ENCODE measurements around the gene MOGAT3.
"Not testable (repeated sequence)": the region's sequence is repeated elsewhere in the genome, so short reads cannot be mapped to it uniquely, and the experiment has no call there.

The MOGAT3 gene

DNA sequence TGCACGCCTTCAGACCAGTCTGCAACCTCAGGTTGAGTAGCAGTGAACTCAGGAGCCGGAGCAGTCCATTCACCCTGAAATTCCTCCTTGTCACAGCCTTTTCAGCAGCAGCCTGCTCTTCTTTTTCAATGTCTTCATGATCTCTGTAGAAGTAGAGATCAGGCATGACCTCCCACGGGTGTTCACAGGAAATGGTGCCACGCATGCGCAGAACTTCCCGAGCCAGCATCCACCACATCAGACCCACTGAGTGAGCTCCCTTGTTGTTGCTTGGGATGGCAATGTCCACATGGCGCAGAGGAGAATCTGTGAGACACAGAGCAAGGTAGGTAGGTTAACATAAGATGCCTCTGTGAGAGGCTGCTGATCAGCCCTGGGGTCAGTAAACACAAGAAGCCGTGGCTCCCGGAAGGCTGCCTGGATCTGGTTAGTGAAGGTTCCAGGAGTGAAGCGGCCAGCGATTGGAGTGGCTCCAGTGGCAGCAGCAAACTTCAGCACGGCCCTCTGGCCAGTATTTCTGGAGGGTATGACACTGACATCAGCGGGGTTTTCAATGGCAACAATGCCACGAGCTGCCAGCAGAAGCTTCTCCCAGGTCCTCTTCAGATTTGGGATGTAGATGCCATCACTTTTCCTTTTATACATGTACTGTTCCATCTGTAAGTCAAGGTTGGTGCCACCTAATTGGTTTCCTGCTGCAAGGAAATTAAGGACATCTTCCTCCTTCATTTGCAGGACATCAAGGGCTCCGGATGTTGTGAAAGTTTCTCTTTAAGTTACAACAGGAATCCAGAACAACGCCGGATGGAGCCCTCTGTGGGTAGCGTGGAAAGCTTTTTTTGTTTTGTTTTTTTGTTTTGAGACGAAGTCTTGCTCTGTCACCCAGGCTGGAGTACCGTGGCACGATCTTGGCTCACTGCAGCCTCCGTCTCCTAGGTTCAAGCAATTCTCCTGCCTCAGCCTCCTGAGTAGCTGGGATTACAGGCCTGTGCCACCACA is 3.2 kb upstream of the MOGAT3 start:
- DNase-seq (ENCODE audit: low spot score); FAIRE-seq: not testable (repeated sequence)

DNA sequence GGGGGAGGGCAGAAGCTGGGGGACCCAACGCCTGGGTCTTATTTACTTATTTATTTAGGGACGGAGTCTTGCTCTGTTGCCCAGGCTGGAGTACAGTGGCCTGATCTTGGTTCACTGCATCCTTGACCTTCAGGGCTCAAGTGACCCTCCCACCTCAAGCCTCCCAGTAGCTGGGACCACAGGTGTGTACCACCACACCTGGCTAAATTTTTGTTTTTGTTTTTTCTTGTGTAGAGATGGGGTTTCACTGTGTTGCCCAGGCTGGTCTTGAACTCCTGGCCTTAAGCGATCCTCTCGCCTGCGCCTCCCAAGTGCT is 1.7 kb upstream of the MOGAT3 start:
- FAIRE-seq (no peak), DNase-seq (ENCODE audit: low spot score) (no peak)

DNA sequence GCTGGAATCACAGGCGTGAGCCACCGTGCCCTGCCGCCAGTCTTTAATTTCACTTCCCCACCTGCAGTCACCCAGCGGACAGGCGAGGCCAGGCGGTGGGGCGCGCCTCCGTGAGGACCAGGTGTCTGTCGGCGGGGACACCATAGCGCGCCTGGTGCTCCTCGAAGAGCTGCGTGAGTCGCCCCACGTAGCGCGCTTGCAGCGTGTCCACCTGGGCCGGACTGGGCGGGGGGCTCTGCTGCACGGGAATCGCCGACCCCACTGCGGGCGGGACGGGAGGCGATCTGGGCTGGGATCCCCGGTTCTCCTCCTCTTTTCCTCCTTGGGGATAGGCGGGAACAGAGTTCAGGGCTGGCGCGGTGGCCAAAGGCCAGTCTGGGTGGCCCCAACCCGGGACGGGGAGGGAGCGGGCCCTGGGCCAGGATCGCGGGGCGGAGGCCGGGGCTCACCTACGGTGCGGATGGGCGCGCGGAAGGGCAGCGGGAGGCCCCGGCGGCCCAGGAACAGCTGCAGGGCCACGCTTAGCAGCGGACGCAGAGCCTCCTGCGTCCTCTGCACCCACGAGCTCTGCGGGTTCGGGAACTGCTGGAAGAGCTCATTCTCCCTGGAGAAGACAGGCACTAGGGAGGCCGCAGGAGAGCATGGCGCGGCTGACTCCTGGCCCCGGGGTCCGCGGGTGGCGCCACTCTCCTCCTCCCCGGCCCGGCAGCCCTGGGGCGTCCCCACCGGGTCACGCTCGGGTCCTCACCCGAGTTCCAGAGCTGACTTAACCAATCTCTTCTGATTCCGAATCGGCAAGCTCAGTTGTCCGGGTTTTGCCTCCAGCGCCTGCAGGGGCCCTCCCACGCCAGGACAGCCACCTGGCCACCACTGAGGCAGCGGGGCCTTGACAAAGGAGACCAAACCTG is 1.1 kb upstream of the MOGAT3 start:
- DNase-seq (ENCODE audit: low spot score) (no peak), FAIRE-seq (no peak)

DNA sequence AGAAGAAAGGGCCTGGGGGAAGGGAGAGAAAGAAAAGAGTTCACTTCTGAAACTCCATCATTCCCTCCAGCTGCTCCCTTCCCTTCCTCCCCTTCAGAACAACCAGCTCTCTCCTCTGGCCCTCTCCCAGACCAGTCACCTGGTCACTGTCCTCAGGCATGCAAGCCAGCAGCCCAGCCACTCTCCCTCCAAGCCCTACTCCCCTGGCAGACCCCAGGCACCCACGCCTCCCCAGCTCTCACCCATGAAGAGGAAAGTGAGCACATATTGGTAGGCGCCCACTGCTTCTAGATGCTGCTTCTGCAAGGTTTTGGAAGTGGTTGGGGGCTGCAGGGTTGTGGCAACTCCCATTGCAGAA is 353 bp downstream of the MOGAT3 start:
- DNase-seq (ENCODE audit: low spot score) (no peak), FAIRE-seq (no peak)

DNA sequence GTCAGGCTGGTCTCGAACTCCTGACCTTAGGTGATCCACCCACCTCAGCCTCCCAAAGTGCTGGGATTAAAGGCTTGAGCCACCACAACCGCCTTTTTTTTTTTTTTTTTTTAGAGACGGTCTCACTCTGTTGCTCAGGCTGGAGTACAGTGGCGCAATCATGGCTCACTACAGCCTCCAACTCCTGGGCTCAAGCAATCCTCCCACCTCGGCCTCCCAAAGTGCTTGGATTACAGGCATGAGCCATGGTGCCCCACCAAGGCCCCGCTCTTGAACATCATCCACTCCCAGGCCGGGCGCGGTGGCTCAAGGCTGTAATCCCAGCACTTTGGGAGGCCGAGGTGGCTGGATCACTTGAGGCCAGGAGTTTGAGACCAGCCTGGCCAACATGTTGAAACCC is 1.3 kb downstream of the MOGAT3 start:
- FAIRE-seq; DNase-seq (ENCODE audit: low spot score): not testable (repeated sequence)

DNA sequence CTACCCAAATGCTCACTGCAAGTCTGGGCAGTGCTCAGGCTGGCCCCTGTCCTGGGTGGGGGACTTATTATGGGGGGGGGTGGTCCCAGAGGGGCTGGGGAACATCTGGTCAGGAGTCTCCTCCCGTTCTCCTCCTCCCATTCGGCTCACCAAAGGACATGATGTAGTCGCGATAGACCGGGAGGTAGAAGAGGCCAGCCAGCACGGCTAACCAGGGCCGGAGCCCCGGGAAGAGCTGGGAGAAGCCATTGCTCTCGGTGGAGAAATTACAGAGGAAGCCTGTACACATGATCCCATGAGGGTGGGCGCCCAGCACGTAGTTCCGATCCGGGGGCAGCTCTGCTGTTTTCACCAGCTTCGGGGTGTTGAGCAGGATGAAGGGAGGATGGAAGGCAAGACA is 2.4 kb downstream of the MOGAT3 start:
- DNase-seq (ENCODE audit: low spot score): no peak
- no peak for FAIRE-seq

DNA sequence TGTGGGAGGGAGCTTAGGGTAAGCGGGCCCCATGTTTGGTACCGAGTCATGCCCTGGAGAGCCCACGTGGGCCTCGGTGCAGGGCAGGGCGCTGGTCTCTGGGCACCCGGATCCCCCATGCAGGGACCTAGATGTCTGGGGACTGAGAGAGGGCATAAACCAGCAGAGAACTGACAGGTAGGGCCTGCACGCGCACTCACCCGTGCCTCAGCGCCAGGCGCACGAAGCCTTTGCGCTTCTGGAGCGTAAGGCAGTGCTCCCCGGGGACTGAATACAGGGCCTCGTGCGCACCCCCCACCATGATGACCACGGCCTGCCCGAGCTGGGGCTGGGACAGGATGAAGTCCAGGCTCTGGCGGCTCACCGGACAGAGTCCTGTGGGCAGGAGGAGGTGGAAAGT is 2.8 kb downstream of the MOGAT3 start:
- DNase-seq (ENCODE audit: low spot score): no peak
- FAIRE-seq: no peak

DNA sequence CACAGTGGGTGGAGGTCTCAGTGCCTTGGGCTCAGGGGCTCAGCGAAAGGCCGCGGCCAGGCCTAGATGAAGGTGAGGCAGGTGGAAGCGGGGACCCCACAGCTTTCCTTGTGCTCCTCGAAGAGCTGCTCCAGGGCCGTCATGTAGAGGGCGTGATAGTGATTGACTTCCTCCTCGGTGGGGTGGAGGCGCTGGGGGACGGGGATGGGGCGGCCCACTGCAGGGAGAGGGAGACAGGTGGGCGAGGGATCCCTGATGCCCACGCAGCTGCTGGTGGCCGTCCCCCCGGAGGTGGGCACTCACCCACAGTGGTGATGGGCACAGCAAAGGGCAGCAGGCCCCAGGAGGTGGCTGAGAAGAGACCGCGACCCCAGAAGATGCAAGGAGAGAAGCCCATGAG is 5.0 kb downstream of the MOGAT3 start:
- FAIRE-seq: peak; percentile 5

DNA sequence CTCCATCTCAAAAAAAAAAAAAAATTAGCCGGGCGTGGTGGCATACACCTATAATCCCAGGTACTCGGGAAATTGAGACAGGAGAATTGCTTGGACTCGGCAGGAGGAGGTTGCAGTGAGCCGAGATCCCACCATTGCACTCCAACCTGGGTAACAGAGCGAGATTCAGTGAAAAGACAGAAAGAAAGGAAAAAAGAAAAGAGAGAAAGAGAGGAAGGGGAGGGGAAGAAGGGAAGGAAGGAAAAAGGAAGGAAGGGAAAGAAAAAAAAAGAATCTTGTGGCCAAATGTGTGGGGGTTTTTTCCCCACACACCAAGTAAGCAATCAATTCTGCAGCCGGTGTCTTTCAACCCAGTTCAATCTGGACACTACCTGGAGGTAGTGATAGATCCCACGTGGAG is 11.7 kb downstream of the MOGAT3 start:
- FAIRE-seq (no peak), DNase-seq (ENCODE audit: low spot score) (no peak)

More for the DNA sequence above, 5.0 kb downstream of the MOGAT3 start:
- no peak for DNase-seq (ENCODE audit: low spot score)

DNA sequence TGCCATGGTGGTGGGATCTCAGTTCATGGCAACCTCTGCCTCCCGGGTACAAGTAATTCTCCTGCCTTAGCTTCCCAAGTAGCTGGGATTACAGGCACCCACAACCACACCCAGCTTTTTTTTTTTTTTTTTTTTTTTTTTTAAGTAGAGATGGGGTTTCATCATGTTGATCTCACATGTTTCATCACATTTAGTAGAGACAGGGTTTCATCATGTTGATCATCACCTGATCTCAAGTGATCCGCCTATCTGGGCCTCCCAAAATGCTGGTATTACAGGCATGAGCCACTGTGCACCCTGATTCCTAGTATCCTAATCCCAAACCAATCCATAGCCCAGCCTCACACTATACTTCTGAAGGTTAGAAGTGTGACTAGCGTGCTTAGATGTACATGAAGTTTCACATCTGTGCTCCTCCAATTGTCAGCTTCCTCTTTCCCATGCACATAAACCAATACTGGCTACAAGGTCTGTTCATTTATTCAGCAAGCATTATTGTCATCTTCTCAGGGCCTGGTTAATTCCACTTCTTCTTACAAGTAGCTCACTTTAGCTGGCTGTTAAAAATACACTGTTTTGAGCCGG is 13.9 kb downstream of the MOGAT3 start:
- DNase-seq (ENCODE audit: low spot score) (no peak), FAIRE-seq (no peak)

DNA sequence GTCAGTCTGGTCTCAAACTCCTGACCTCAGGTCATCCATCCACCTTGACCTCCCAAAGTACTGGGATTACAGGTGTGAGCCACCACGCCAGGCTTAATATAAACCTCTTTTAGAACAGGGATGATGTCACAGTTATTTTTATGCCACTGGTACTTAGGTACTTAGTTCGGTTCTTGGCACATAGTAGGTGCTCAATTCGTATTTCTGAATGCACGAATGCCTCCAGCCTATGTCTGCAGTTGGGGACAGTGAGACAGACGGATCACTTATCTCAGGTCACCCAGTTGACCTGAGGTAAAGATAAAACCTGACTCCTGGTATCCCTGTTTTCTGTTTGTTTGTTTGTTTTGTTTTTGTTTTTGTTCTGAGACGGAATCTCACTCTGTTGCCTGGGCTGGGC is 14.6 kb downstream of the MOGAT3 start:
- no peak for FAIRE-seq

DNA sequence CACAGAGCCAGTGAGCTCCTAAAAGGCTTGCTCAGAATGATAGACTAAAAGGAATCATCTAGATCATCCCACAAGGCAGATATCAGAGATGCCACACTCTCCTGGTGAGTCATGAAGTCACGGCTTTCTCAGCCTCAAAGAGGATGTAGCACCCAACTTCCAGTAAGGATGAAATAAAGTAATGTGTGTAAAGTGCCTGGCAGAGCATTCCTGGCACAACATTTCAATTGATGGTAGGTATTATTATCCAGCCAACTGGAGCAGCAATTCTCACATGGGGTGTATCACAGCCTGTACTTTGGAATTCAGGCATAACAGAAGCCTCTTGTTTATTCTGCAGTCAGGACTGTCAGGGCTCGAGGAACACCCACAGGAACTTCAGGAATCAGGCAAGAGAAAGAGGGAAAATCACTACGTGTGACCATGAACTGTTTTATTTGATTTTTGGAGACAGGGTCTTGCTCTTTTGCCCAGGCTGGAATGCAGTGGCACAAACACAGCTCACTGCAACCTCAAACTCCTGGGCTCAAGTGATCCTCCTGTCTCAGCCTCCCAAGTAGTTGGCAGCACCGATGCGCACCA is 15.5 kb downstream of the MOGAT3 start:
- peak; percentile 79 for FAIRE-seq
- DNase-seq (ENCODE audit: low spot score): peak; percentile 83

More for the DNA sequence above, 14.6 kb downstream of the MOGAT3 start:
- DNase-seq (ENCODE audit: low spot score): no peak

DNA sequence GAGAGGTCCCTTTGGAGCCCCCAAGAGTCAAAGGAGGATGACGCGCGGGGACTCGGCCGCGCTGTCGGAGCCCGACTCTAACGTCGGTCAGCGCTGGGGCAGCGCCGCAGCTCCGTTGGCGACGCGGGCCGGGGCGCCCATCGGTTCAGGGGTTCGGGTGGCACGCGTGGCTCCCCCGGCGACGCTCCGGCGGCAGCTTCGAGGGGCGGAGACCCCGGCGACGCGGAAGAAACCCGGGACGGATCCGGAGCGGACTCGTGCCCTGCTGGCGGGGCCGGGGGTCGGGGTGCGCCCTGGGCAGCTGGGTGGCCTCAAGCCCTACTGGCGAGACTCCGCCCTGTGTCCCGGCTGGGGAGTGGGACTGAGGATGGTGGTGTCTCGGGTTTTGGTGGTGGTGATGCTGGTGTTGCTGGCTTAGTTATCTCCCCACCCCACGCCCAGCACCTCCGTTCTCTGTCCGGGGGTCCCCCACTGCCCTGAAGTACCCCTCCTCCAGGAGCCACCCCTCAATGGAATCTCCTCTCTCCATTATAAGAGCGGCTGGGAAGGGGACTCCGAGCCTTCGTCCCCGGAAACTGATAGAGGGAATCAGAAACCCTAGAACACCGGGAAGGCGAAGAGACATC is 20.6 kb downstream of the MOGAT3 start, which contains the start of gene NAT16:
NAT16 (minus strand) TSS at position 164 of the 626 bp plus-strand sequence. CDS start 5,486 bp downstream, outside the sequence.
- DNase-seq (ENCODE audit: low spot score): no peak
- FAIRE-seq: no peak

DNA sequence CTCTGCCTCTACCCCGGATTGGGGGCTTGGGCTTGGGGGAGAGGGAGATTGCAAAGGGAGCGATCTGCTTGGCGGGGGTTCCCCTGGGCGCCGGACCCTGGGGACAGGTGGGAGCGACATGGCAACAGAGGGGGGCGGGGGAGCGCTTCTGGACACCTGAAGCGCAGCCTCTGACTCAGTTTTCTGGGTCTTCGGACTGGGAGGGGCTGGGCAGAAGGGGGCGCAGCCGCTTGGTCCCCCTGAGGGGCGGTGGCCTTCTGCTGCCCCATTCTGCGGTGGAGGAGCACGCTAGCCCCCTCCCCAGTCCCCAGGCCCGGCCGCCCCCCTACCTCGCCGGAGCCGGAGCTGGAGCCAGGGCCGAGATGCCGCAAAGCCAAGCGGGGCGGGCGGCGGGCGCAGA is 21.1 kb downstream of the MOGAT3 start:
- no peak for FAIRE-seq
- no peak for DNase-seq (ENCODE audit: low spot score)

DNA sequence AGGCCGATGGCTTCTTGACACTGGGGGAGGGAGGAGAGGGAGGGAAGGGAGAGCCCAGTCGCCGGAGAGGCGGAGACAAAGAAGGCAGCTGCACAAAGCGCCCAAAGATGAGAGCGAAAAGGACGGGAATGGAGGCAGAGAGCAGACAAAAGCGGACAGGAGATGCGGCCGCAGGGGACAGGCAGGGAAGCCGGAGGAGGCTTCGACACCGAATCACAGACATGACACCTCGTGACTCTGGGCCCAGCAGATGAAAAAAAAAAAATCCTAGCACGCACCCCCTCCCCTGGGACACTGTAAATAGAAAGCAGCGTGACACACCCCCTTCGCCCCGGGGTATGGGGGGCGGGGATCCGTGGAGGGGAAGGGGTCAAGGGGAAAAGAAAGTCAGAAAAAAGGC is 21.7 kb downstream of the MOGAT3 start:
- FAIRE-seq: no peak
- DNase-seq (ENCODE audit: low spot score): no peak

DNA sequence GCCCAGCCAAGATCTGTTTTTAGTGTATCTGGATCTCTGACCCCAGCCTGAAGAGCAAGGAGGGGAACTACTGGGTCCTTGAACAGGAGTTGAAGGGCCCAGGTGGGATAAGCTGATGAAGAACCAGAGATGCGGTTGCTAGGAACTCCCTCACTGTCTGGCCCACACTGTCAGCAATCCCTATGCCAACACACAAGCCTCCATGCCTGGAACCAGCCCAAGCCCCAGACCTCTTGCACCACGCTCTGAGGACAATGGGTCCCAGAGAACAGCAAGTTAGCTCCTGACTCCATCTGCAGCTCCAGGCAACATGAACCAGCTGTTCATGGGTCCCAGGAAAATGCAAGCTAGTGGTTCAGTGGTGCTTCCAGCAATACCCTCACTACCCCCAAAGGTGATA is 23.2 kb downstream of the MOGAT3 start:
- FAIRE-seq (peak; percentile 13), DNase-seq (ENCODE audit: low spot score) (no peak)

DNA sequence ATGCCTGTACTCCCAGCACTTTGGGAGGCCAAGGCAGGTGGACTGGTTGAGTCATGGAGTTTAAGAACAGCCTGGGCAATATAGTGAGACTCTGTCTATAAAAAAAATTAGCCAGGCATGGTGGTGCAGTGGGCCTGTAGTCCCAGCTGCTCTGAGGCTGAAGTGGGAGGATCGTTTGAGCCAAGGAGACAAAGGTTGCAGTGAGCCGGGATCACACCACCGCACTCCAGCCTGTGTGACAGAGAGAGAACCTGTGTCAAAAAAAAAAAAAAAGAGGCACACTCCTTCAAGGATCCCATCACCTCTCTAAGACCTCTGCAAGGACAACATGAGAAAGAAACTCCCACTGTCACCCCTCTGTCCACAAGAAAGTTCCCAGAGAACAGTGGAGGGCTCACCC is 25.2 kb downstream of the MOGAT3 start:
- FAIRE-seq (no peak), DNase-seq (ENCODE audit: low spot score) (no peak)

DNA sequence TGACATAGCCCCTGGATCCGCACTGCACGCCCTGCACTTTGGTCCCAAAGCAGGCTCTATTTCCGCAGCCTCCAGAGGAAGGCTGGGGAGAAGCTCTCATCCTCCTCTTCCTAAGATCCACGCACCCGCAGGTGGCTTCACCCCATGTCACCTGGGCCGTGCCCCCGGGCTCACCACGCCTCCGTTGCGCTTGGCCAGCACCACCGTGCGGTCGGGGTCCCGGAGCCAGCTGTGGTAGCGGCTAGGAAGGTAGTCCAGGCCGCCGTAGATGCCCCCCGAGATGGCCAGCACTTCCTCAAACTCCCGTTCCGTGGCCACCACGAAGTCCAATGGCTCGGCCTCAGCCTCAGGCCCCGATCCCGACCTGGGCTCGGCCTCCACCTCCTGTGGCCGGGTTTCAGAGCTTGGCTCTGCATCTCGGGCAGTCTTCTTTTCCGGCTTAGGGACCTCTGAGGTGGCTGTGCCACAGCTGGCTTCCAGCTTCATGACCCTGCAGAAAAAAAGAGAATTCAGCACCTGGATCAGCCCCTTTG is 26.4 kb downstream of the MOGAT3 start:
- FAIRE-seq (peak; percentile 13), DNase-seq (ENCODE audit: low spot score) (no peak)

DNA sequence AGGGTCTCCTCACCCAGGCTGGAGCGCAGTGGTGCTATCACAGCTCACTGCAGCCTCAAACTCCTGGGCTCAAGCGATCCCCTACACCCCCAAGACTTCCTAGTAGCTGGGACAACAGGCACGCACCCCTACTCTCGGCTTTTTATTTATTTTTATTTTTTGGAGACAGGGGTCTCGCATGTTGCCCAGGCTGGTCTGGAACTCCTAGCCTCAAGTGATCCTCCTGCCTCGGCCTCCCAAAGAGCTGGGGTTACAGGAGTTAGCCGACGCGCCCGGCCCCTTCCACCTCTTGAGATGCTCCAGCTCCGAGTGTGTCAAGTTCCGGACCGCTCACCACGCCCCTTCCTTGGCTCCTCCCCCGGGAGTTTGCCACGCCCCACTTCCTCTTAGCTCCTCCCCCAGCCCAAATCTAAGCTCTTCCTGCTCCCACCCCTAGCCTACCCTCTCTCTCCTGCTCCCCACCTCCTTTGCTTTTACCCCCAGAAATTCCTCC is 27.0 kb downstream of the MOGAT3 start:
- FAIRE-seq (peak; percentile 96), DNase-seq (ENCODE audit: low spot score) (peak; percentile 93)
